Activated naive CD8-positive, alpha-beta T cell (primary cell): Measurements from ENCODE around the gene SPC24.
"Not testable (repeated sequence)": the region's sequence is repeated elsewhere in the genome, so short reads cannot be mapped to it uniquely, and the experiment has no call there.

Source experiments
- H3K27ac Mint-ChIP-seq: one replicate; pipeline ENCODE4 v1.8.0; 2021; ENCODE audit warnings: mixed read lengths
- H3K27me3 Mint-ChIP-seq: one replicate; pipeline ENCODE4 v1.8.0; 2021; ENCODE audit warnings: mixed read lengths
- H3K36me3 Mint-ChIP-seq: one replicate; pipeline ENCODE4 v1.8.0; 2021; ENCODE audit warnings: mixed read lengths
- H3K4me1 Mint-ChIP-seq: one replicate; pipeline ENCODE4 v1.8.0; 2021; ENCODE audit warnings: low read depth, mixed read lengths
- H3K4me3 Mint-ChIP-seq: one replicate; pipeline ENCODE4 v1.8.0; 2021; ENCODE audit warnings: mild to moderate bottlenecking, mixed read lengths
- H3K9me3 Mint-ChIP-seq: one replicate; pipeline ENCODE4 v1.8.0; 2021; ENCODE audit warnings: low read depth, mixed read lengths

SPC24 gene

GRCh38 chr19:11179145-11179465 lies 23.5 kb upstream of the SPC24 start:
- H3K4me1 Mint-ChIP-seq, H3K36me3 Mint-ChIP-seq, H3K4me3 Mint-ChIP-seq, H3K27ac Mint-ChIP-seq, H3K27me3 Mint-ChIP-seq, H3K9me3 Mint-ChIP-seq: not testable (repeated sequence)

- Mint-ChIP-seq H3K4me3 (no peak overlapping the region), H3K9me3 (no peaks in the 10 kb centered on the region), H3K27ac (no peak overlapping the region), H3K27me3 (peaks cover 1% of the 10 kb centered on the region), H3K36me3 (no peaks in the 10 kb centered on the region), H3K4me1 (peaks cover 2% of the 10 kb centered on the region)
Observed at GRCh38 chr19:11177592-11177991, 22.0 kb upstream of the SPC24 start.

- H3K36me3 Mint-ChIP-seq = no peaks in the 10 kb centered on the region
- H3K9me3 Mint-ChIP-seq = no peaks in the 10 kb centered on the region
- peaks cover 1% of the 10 kb centered on the region for H3K27me3 Mint-ChIP-seq
- H3K27ac Mint-ChIP-seq = no peak overlapping the region
- H3K4me1 Mint-ChIP-seq = peaks cover 2% of the 10 kb centered on the region
- H3K4me3 Mint-ChIP-seq = no peak overlapping the region
Observed at GRCh38 chr19:11176466-11177193, 21.0 kb upstream of the SPC24 start.

GRCh38 chr19:11175920-11176319 lies 20.3 kb upstream of the SPC24 start:
- H3K27ac Mint-ChIP-seq = no peak overlapping the region
- H3K9me3 Mint-ChIP-seq = no peaks in the 10 kb centered on the region
- H3K27me3 Mint-ChIP-seq = peaks cover 1% of the 10 kb centered on the region
- H3K36me3 Mint-ChIP-seq = no peaks in the 10 kb centered on the region
- no peak overlapping the region for H3K4me3 Mint-ChIP-seq
- peaks cover 2% of the 10 kb centered on the region for H3K4me1 Mint-ChIP-seq

- no peak overlapping the region for H3K27ac Mint-ChIP-seq
- H3K9me3 Mint-ChIP-seq = no peaks in the 10 kb centered on the region
- no peaks in the 10 kb centered on the region for H3K36me3 Mint-ChIP-seq
- no peak overlapping the region for H3K4me3 Mint-ChIP-seq
- no peaks in the 10 kb centered on the region for H3K4me1 Mint-ChIP-seq
- H3K27me3 Mint-ChIP-seq = peaks cover 1% of the 10 kb centered on the region
Observed at GRCh38 chr19:11174336-11174735, 18.8 kb upstream of the SPC24 start.

GRCh38 chr19:11173516-11174155 lies 18.1 kb upstream of the SPC24 start:
- H3K27ac Mint-ChIP-seq = no peak overlapping the region
- no peaks in the 10 kb centered on the region for H3K9me3 Mint-ChIP-seq
- H3K4me3 Mint-ChIP-seq = no peak overlapping the region
- H3K27me3 Mint-ChIP-seq = peaks cover 1% of the 10 kb centered on the region
- no peaks in the 10 kb centered on the region for H3K36me3 Mint-ChIP-seq
- H3K4me1 Mint-ChIP-seq = no peaks in the 10 kb centered on the region

GRCh38 chr19:11172576-11172975 lies 17.0 kb upstream of the SPC24 start:
- H3K27me3 Mint-ChIP-seq = peaks cover 1% of the 10 kb centered on the region
- no peaks in the 10 kb centered on the region for H3K9me3 Mint-ChIP-seq
- H3K4me1 Mint-ChIP-seq = no peaks in the 10 kb centered on the region
- H3K27ac Mint-ChIP-seq = no peak overlapping the region
- no peaks in the 10 kb centered on the region for H3K36me3 Mint-ChIP-seq
- no peak overlapping the region for H3K4me3 Mint-ChIP-seq

- no peaks in the 10 kb centered on the region for H3K9me3 Mint-ChIP-seq
- H3K36me3 Mint-ChIP-seq = no peaks in the 10 kb centered on the region
- no peak overlapping the region for H3K4me3 Mint-ChIP-seq
- no peaks in the 10 kb centered on the region for H3K4me1 Mint-ChIP-seq
- H3K27ac Mint-ChIP-seq = no peak overlapping the region
- no peaks in the 10 kb centered on the region for H3K27me3 Mint-ChIP-seq
Observed at GRCh38 chr19:11171144-11171543, 15.6 kb upstream of the SPC24 start.

- Mint-ChIP-seq H3K27me3 (no peaks in the 10 kb centered on the region), H3K4me1 (no peaks in the 10 kb centered on the region), H3K36me3 (no peaks in the 10 kb centered on the region), H3K27ac (no peak overlapping the region), H3K9me3 (no peaks in the 10 kb centered on the region), H3K4me3 (no peak overlapping the region)
Observed at GRCh38 chr19:11169896-11170678, 14.5 kb upstream of the SPC24 start.

- no peaks in the 10 kb centered on the region for H3K4me1 Mint-ChIP-seq
- H3K9me3 Mint-ChIP-seq = no peaks in the 10 kb centered on the region
- no peak overlapping the region for H3K4me3 Mint-ChIP-seq
- H3K36me3 Mint-ChIP-seq = no peaks in the 10 kb centered on the region
- H3K27ac Mint-ChIP-seq = no peak overlapping the region
- no peaks in the 10 kb centered on the region for H3K27me3 Mint-ChIP-seq
Observed at GRCh38 chr19:11168568-11168967, 13.0 kb upstream of the SPC24 start.

GRCh38 chr19:11166281-11167142 lies 10.9 kb upstream of the SPC24 start:
- Mint-ChIP-seq H3K4me3 (no peak overlapping the region), H3K36me3 (no peaks in the 10 kb centered on the region), H3K9me3 (no peaks in the 10 kb centered on the region), H3K27me3 (no peaks in the 10 kb centered on the region), H3K4me1 (no peaks in the 10 kb centered on the region), H3K27ac (no peak overlapping the region)

- Mint-ChIP-seq H3K36me3 (no peaks in the 10 kb centered on the region), H3K4me3 (no peak overlapping the region), H3K4me1 (no peaks in the 10 kb centered on the region), H3K9me3 (no peaks in the 10 kb centered on the region), H3K27me3 (no peaks in the 10 kb centered on the region), H3K27ac (no peak overlapping the region)
Observed at GRCh38 chr19:11165486-11166030, 10.0 kb upstream of the SPC24 start.

GRCh38 chr19:11164879-11165406 lies 9.4 kb upstream of the SPC24 start:
- Mint-ChIP-seq H3K36me3 (no peaks in the 10 kb centered on the region), H3K9me3 (no peaks in the 10 kb centered on the region), H3K4me1 (no peaks in the 10 kb centered on the region), H3K4me3 (no peak overlapping the region), H3K27ac (no peak overlapping the region), H3K27me3 (no peaks in the 10 kb centered on the region)

GRCh38 chr19:11164296-11164695 lies 8.7 kb upstream of the SPC24 start:
- no peaks in the 10 kb centered on the region for H3K27me3 Mint-ChIP-seq
- H3K4me1 Mint-ChIP-seq = no peaks in the 10 kb centered on the region

More at GRCh38 chr19:11164296-11164695, 8.7 kb upstream of the SPC24 start:
- no peaks in the 10 kb centered on the region for H3K9me3 Mint-ChIP-seq
- no peak overlapping the region for H3K27ac Mint-ChIP-seq
- H3K4me3 Mint-ChIP-seq = no peak overlapping the region
- no peaks in the 10 kb centered on the region for H3K36me3 Mint-ChIP-seq
